CD4-positive, alpha-beta T cell (primary cell): ENCODE data around the gene DYNLL2. TPM values are rescaled to one million over a fixed set of nuclear protein-coding genes. Genes with fewer than 3 reads are reported as not detected.
"Not testable (repeated sequence)": the region's sequence is repeated elsewhere in the genome, so short reads cannot be mapped to it uniquely, and the experiment has no call there.

ENCODE experiments used
- ATAC-seq: fragments of 200-7000 bp; cut with Tn5 transposase; one replicate; pipeline ENCODE4 v1.10.0; 2022; ENCODE audit warnings: mild to moderate bottlenecking; ENCODE audit not compliant: poor library complexity
- CTCF ChIA-PET: fragments of 350-600 bp; sonication (Branson Sonifier 250); formaldehyde crosslinking; loops from one replicate; lab custom pipeline; 2021; ENCODE audit warnings: antibody characterized with exemption, inconsistent platforms; lab: Charles Lee
- POLR2A ChIA-PET: fragments of 350-600 bp; sonication (Branson Sonifier 250); formaldehyde crosslinking; loops from one replicate; lab custom pipeline; 2021; ENCODE audit warnings: antibody characterized with exemption, inconsistent platforms; lab: Charles Lee
- DNase-seq, 14 experiments: peaks; one replicate each; pipeline ENCODE4 v3.0.0-alpha.2; 2013 to 2020; ENCODE audit warnings: mixed read lengths in 2 of 14
- H3K27ac ChIP-seq, 2 donors: one replicate each; pipeline versions ENCODE4 v1.5.1 to v1.7.0; 2013; ENCODE audit warnings: low read length in 2 of 2, low read depth in 1 of 2, mild to moderate bottlenecking in 1 of 2
- H3K27me3 ChIP-seq, 2 experiments: 1 replicate in 1 of 2; 2 replicates in 1 of 2; pipeline versions ENCODE4 v1.6.1 to v1.7.0; 2013; ENCODE audit warnings: low read length in 2 of 2, control low read depth in 1 of 2, mild to moderate bottlenecking in 1 of 2, moderate library complexity in 1 of 2; ENCODE audit not compliant: insufficient read depth in 2 of 2, control insufficient read depth in 1 of 2
- H3K36me3 ChIP-seq: one replicate; pipeline ENCODE4 v1.6.1; 2013; ENCODE audit warnings: low read length, control low read depth; ENCODE audit not compliant: insufficient read depth
- H3K4me1 ChIP-seq: one replicate; pipeline ENCODE4 v1.6.1; 2013; ENCODE audit warnings: low read length, control low read depth; ENCODE audit not compliant: insufficient read depth
- H3K4me3 ChIP-seq: one replicate; pipeline ENCODE4 v1.5.1; 2013; ENCODE audit warnings: mild to moderate bottlenecking, low read length, moderate library complexity
- H3K9me3 ChIP-seq, 2 experiments: 1 replicate in 1 of 2; 2 replicates in 1 of 2; pipeline versions ENCODE4 v1.6.1 to v1.7.0; 2013; ENCODE audit warnings: low read length in 2 of 2, mild to moderate bottlenecking in 2 of 2, control low read depth in 1 of 2, moderate library complexity in 1 of 2; ENCODE audit not compliant: control insufficient read depth in 1 of 2, insufficient read depth in 1 of 2
- H3K27ac Mint-ChIP-seq: one replicate; pipeline ENCODE4 v1.8.0; 2020; ENCODE audit warnings: mixed read lengths
- H3K27me3 Mint-ChIP-seq: one replicate; pipeline ENCODE4 v1.8.0; 2021; ENCODE audit warnings: mixed read lengths
- H3K36me3 Mint-ChIP-seq: one replicate; pipeline ENCODE4 v1.8.0; 2021; ENCODE audit warnings: low read depth, mixed read lengths
- H3K4me1 Mint-ChIP-seq: one replicate; pipeline ENCODE4 v1.8.0; 2021; ENCODE audit warnings: low read depth, mixed read lengths
- H3K4me3 Mint-ChIP-seq: one replicate; pipeline ENCODE4 v1.8.0; 2020; ENCODE audit warnings: mild to moderate bottlenecking, mixed read lengths
- H3K9me3 Mint-ChIP-seq: one replicate; pipeline ENCODE4 v1.8.0; 2020; ENCODE audit warnings: mixed read lengths
- intact Hi-C, 2 experiments: fragments of 100-400 bp; cut with DNase I in 1 of 2; cut with micrococcal nuclease in 1 of 2; formaldehyde crosslinking; loops; one replicate each; pipeline versions ENCODE4 v1.15.1 to v1.9.0; 2023 to 2025; cut with DNase I, micrococcal nuclease
- total RNA-seq, 174 experiments: library from RNA in 2 of 174; stranded (reverse) in 2 of 174; gene quantifications; one replicate each; pipeline ENCODE4 v1.2.3 and lab custom pipeline; 2021 to 2026
- TF ChIP-seq, protein P1 (sequence below): fragments of 200-600 bp; IDR thresholded peaks from one replicate; pipeline ENCODE4 v1.8.0; 2022; ENCODE audit warnings: antibody characterized with exemption, mild to moderate bottlenecking

The DYNLL2 gene
- total RNA-seq, 2 experiments from 2014 or later = 30.9 to 32.2 TPM

DNA sequence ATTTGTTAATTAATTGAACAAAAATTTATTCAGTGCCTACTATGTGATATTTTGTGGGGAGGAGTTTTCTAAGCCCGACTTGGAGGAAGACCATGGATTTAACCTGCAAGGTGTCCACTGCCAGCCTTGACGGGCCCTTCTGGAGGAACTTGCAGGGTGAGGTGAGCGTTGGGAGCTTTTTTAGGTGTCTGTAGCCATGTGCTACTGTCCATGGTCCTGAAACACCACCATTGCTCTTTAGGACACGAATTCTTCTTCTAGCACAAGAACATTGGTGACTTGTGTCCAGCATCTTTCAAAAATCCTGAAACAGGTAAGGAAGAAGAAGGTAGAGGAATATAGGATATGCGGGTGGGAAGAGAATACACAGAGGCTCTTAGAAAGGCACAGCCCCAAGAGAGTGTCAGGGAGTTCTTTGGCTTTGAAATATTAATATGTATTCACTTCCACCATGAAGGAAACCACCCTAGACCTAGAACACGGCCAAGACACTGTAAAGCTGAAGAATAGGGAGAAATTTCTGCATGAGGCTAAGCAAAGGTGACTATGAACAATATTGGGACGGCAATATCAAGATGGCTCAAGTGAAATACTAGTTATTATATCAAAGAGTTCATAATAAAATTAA, 37.1 kb downstream of the DYNLL2 start:
- no peak overlapping the region for H3K4me3 ChIP-seq
- H3K27ac ChIP-seq = no peak overlapping the region
- ATAC-seq (peak; percentile 61), DNase-seq (peak in 13 of 14 experiments; percentile 3 to 82 (median 35))
- CTCF ChIA-PET = interaction anchor here (1.0 kb wide), 1 partner anchor 52 kb away, joined by 3 read pairs; no protein-coding TSS in a partner anchor
- H3K9me3 Mint-ChIP-seq = no peaks in the 10 kb centered on the region
- H3K36me3 ChIP-seq = no peaks in the 10 kb centered on the region
- H3K9me3 ChIP-seq = no peaks in the 10 kb centered on the region
- no peaks in the 10 kb centered on the region for H3K4me1 ChIP-seq
- H3K27me3 ChIP-seq = no peaks in the 10 kb centered on the region
- H3K4me3 Mint-ChIP-seq = no peak overlapping the region
- H3K27me3 Mint-ChIP-seq = peaks cover 9% of the 10 kb centered on the region
- no peaks in the 10 kb centered on the region for H3K36me3 Mint-ChIP-seq
- H3K4me1 Mint-ChIP-seq = peaks cover 15% of the 10 kb centered on the region
- no peak overlapping the region for H3K27ac Mint-ChIP-seq
- POLR2A ChIA-PET = interaction anchor here (0.7 to 1.3 kb wide), 3 partner anchors 50 to 270 kb away, joined by 3 read pairs; partner anchors contain the start of genes MRPS23 and SRSF1
- intact Hi-C loops = no loop called here
- TF ChIP-seq, protein P1, sequence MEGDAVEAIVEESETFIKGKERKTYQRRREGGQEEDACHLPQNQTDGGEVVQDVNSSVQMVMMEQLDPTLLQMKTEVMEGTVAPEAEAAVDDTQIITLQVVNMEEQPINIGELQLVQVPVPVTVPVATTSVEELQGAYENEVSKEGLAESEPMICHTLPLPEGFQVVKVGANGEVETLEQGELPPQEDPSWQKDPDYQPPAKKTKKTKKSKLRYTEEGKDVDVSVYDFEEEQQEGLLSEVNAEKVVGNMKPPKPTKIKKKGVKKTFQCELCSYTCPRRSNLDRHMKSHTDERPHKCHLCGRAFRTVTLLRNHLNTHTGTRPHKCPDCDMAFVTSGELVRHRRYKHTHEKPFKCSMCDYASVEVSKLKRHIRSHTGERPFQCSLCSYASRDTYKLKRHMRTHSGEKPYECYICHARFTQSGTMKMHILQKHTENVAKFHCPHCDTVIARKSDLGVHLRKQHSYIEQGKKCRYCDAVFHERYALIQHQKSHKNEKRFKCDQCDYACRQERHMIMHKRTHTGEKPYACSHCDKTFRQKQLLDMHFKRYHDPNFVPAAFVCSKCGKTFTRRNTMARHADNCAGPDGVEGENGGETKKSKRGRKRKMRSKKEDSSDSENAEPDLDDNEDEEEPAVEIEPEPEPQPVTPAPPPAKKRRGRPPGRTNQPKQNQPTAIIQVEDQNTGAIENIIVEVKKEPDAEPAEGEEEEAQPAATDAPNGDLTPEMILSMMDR = no peak

GRCh38 chr17:58121925-58122324, 38.7 kb downstream of the DYNLL2 start:
- no peak overlapping the region for H3K27ac Mint-ChIP-seq
- H3K27me3 Mint-ChIP-seq = peaks cover 9% of the 10 kb centered on the region
- no peak overlapping the region for H3K4me3 ChIP-seq
- POLR2A ChIA-PET = interaction anchor here (0.6 to 2.8 kb wide), 4 partner anchors 31 to 54 kb away, joined by 5 to 13 read pairs (median 8); no protein-coding TSS in a partner anchor
- CTCF ChIA-PET = interaction anchor here (0.7 to 1.5 kb wide), 6 partner anchors 33 to 331 kb away, joined by 3 to 8 read pairs (median 4); no protein-coding TSS in a partner anchor
- H3K36me3 Mint-ChIP-seq = no peaks in the 10 kb centered on the region
- H3K27ac ChIP-seq = no peak overlapping the region
- intact Hi-C loops = loop anchor here (1.0 kb wide), 3 partner anchors 50 to 128 kb away; partner anchors contain the start of gene MKS1 (in 1 of the 2)
- no peaks in the 10 kb centered on the region for H3K9me3 Mint-ChIP-seq
- no peaks in the 10 kb centered on the region for H3K4me1 ChIP-seq
- TF ChIP-seq, protein P1 = peak; percentile 82
- ATAC-seq (peak; percentile 87), DNase-seq (peak in 13 of 14 experiments; percentile 3 to 82 (median 38))
- no peaks in the 10 kb centered on the region for H3K36me3 ChIP-seq
- peaks cover 0 to 2% of the 10 kb centered on the region in 2 experiments for H3K27me3 ChIP-seq
- H3K9me3 ChIP-seq = no peaks in the 10 kb centered on the region
- peaks cover 15% of the 10 kb centered on the region for H3K4me1 Mint-ChIP-seq
- H3K4me3 Mint-ChIP-seq = no peak overlapping the region

- Histone ChIP-seq H3K4me3 (no peak overlapping the region), H3K36me3 (no peaks in the 10 kb centered on the region), H3K9me3 (no peaks in the 10 kb centered on the region), H3K27ac (no peak overlapping the region), H3K4me1 (no peaks in the 10 kb centered on the region), H3K27me3 (peaks cover 0 to 2% of the 10 kb centered on the region in 2 experiments)
- Mint-ChIP-seq H3K36me3 (no peaks in the 10 kb centered on the region), H3K4me3 (no peak overlapping the region), H3K27ac (no peak overlapping the region), H3K4me1 (peaks cover 5% of the 10 kb centered on the region), H3K9me3 (no peaks in the 10 kb centered on the region), H3K27me3 (no peaks in the 10 kb centered on the region)
- POLR2A ChIA-PET = no interaction called here
- no peak for ATAC-seq
- TF ChIP-seq, protein P1 = no peak
- DNase-seq = no peak
- intact Hi-C loops = no loop called here
- CTCF ChIA-PET = no interaction called here
These were observed 44.6 kb downstream of the DYNLL2 start for GRCh38 chr17:58127846-58128245.

GRCh38 chr17:58132697-58133096, 49.5 kb downstream of the DYNLL2 start:
- H3K9me3 ChIP-seq, POLR2A ChIA-PET, H3K27ac Mint-ChIP-seq, ATAC-seq, H3K4me1 Mint-ChIP-seq, H3K9me3 Mint-ChIP-seq, H3K27me3 Mint-ChIP-seq, H3K4me3 Mint-ChIP-seq, H3K4me3 ChIP-seq, H3K36me3 Mint-ChIP-seq, CTCF ChIA-PET, H3K4me1 ChIP-seq, H3K36me3 ChIP-seq, H3K27ac ChIP-seq, intact Hi-C loops, DNase-seq, H3K27me3 ChIP-seq: not testable (repeated sequence)
